PC-3 (cell line): ENCODE measurements around the gene SAPCD2.

Experiments
- EZH2 ChIP-seq: fragments of 300-600 bp; sonication (generic); IDR thresholded peaks from one replicate; pipeline ENCODE4 v1.6.1; 2017; ENCODE audit warnings: antibody characterized with exemption, mild to moderate bottlenecking, low read length; ENCODE audit not compliant: unreplicated experiment
- EZH2phosphoT487 ChIP-seq: fragments of 300-600 bp; sonication (generic); IDR thresholded peaks from 2 replicates; pipeline ENCODE4 v1.6.1; 2018; ENCODE audit warnings: mild to moderate bottlenecking, antibody characterized with exemption, low read length, borderline replicate concordance
- TF ChIP-seq, protein P1 (sequence below): fragments of 300-600 bp; sonication (generic); conservative IDR thresholded peaks from 2 replicates; pipeline ENCODE4 v1.5.1; 2017; ENCODE audit warnings: antibody characterized with exemption, low read depth, mild to moderate bottlenecking, low read length

DNA sequence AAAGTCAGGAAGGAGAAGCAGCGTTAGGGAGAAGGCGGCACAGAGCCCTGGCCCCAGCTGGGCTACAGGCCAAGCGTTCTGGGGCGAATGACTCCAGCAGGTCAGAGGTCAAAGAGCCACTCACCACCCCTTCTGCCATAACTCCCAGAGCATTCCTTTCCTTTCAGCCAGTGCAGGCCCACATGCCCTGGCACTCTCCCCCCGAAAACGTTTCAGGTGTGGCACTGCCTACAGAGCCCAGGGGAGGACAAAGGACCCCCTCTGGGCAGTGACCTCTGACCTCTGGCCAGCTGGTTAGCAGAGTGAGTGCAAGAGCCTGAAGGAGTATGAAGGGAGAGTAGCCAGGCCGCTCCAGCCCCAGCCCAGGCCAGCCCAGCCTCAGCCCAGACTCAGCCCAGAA lies 47.2 kb downstream of the SAPCD2 start:
- TF ChIP-seq, protein P1, sequence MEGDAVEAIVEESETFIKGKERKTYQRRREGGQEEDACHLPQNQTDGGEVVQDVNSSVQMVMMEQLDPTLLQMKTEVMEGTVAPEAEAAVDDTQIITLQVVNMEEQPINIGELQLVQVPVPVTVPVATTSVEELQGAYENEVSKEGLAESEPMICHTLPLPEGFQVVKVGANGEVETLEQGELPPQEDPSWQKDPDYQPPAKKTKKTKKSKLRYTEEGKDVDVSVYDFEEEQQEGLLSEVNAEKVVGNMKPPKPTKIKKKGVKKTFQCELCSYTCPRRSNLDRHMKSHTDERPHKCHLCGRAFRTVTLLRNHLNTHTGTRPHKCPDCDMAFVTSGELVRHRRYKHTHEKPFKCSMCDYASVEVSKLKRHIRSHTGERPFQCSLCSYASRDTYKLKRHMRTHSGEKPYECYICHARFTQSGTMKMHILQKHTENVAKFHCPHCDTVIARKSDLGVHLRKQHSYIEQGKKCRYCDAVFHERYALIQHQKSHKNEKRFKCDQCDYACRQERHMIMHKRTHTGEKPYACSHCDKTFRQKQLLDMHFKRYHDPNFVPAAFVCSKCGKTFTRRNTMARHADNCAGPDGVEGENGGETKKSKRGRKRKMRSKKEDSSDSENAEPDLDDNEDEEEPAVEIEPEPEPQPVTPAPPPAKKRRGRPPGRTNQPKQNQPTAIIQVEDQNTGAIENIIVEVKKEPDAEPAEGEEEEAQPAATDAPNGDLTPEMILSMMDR, result no peak
- TF ChIP-seq EZH2phosphoT487, result no peak
- TF ChIP-seq EZH2, result no peak
